ENCODE results near the gene GASK1A. TPM values are rescaled to one million over a fixed set of nuclear protein-coding genes. Genes with fewer than 3 reads are reported as not detected.

The GASK1A gene
- total RNA-seq, 1 donor from 2014 or later, result 0.72 TPM

DNA sequence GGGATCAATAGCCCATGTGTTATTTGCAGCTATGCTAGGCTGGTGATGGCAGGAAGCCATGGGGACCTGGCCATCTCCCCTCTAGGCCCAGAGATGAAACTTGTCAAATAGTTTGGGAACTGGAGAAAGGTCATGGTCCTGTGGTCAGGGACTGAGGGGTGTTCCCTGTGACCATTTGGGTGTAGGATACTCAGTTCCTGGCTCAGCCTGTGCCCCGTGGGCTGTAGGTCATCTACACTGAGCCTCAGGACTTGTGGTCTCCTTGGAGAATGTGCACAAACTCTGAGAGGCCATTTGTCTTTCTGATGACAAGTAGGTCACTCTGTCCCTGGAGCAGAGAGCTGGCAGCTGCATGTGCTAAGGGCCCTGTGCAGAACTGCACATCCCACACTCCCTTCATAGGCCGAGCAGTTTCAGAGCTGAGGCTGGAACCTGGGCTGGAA is 17.5 kb downstream of the GASK1A start:
- TF ChIP-seq, protein P1, sequence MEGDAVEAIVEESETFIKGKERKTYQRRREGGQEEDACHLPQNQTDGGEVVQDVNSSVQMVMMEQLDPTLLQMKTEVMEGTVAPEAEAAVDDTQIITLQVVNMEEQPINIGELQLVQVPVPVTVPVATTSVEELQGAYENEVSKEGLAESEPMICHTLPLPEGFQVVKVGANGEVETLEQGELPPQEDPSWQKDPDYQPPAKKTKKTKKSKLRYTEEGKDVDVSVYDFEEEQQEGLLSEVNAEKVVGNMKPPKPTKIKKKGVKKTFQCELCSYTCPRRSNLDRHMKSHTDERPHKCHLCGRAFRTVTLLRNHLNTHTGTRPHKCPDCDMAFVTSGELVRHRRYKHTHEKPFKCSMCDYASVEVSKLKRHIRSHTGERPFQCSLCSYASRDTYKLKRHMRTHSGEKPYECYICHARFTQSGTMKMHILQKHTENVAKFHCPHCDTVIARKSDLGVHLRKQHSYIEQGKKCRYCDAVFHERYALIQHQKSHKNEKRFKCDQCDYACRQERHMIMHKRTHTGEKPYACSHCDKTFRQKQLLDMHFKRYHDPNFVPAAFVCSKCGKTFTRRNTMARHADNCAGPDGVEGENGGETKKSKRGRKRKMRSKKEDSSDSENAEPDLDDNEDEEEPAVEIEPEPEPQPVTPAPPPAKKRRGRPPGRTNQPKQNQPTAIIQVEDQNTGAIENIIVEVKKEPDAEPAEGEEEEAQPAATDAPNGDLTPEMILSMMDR (IDR thresholded peaks at IDR 0.05; ENCODE audit: unreplicated experiment), result no peak
- Mint-ChIP-seq H3K9me3 (ENCODE audit: unreplicated experiment) (no peaks in the 10 kb centered on the region), H3K4me3 (ENCODE audit: unreplicated experiment) (no peak overlapping the region), H3K27me3 (ENCODE audit: unreplicated experiment) (no peaks in the 10 kb centered on the region), H3K27ac (ENCODE audit: unreplicated experiment) (no peak overlapping the region), H3K4me1 (ENCODE audit: unreplicated experiment) (no peaks in the 10 kb centered on the region), H3K36me3 (ENCODE audit: low read depth, unreplicated experiment) (no peaks in the 10 kb centered on the region)
- no peak for DNase-seq (ENCODE audit: low spot score)

DNA sequence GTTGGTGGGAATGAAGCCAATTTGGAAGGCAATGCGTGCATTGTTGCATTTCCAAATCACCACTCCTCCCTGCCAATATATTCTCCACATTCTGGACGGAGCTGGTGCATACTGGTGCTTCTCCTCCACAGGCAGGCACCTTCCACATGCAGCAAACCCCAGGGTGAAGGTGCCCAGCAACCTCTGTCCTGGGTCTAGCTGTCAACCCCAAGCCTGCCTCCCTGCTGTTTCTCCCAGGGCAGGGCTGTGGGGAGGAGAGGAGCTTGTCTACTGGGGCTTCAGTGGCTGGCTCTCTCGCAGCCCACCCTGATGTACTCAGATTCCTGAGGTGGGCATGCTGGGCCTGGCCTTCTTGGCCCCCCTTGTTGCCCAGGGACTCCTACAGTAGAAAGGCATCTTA is 20.1 kb downstream of the GASK1A start:
- H3K4me1 Mint-ChIP-seq (ENCODE audit: unreplicated experiment), result no peaks in the 10 kb centered on the region
- TF ChIP-seq, protein P1 (IDR thresholded peaks at IDR 0.05; ENCODE audit: unreplicated experiment), result no peak
- H3K27me3 Mint-ChIP-seq (ENCODE audit: unreplicated experiment), result no peaks in the 10 kb centered on the region
- no peak overlapping the region for H3K4me3 Mint-ChIP-seq (ENCODE audit: unreplicated experiment)
- no peak for DNase-seq (ENCODE audit: low spot score)
- no peak overlapping the region for H3K27ac Mint-ChIP-seq (ENCODE audit: unreplicated experiment)
- no peaks in the 10 kb centered on the region for H3K9me3 Mint-ChIP-seq (ENCODE audit: unreplicated experiment)
- no peaks in the 10 kb centered on the region for H3K36me3 Mint-ChIP-seq (ENCODE audit: low read depth, unreplicated experiment)

DNA sequence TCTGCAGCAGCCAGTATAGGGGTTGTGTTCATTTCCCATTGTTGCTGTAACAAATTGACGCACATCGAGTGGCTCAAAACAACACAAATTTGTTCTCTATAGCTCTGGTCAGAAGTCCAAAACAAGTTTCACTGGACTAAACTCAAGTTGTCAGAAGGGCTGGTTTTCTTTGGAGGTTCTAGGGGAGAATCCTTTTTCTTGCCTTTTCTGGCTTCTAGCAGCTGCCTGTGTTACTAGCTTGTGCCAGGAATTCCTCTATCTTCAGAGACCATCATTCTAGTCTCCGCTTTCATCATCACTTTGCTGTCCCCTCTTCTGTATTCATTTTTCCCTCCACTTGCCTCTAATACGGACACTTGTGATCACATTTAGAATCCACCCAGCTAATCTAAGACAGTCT is 20.5 kb downstream of the GASK1A start:
- no peaks in the 10 kb centered on the region for H3K9me3 Mint-ChIP-seq (ENCODE audit: unreplicated experiment)
- no peaks in the 10 kb centered on the region for H3K36me3 Mint-ChIP-seq (ENCODE audit: low read depth, unreplicated experiment)
- no peak overlapping the region for H3K27ac Mint-ChIP-seq (ENCODE audit: unreplicated experiment)
- H3K4me3 Mint-ChIP-seq (ENCODE audit: unreplicated experiment), result no peak overlapping the region
- no peaks in the 10 kb centered on the region for H3K4me1 Mint-ChIP-seq (ENCODE audit: unreplicated experiment)
- TF ChIP-seq, protein P1 (IDR thresholded peaks at IDR 0.05; ENCODE audit: unreplicated experiment), result no peak
- no peaks in the 10 kb centered on the region for H3K27me3 Mint-ChIP-seq (ENCODE audit: unreplicated experiment)
- no peak for DNase-seq (ENCODE audit: low spot score)

DNA sequence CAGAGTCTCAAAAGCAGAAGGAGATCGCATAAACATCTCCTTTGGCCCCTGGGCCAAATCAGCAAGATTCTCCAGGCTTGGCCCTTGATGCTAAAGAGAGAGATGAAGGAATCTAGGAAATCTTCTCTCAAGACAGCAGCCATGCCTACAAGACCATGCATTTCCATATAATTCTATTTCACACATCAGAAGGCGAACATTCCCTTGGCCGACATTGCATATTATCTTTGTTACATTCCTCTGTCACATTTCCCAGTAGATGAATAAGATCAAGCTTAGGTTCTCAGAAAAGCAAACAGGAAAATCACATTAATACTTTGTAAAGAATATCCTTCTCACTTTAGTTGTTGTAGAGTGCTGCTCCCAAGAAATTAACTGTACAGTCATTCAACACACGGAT is 21.3 kb downstream of the GASK1A start:
- Mint-ChIP-seq H3K27ac (ENCODE audit: unreplicated experiment) (no peak overlapping the region), H3K9me3 (ENCODE audit: unreplicated experiment) (no peaks in the 10 kb centered on the region), H3K4me3 (ENCODE audit: unreplicated experiment) (no peak overlapping the region), H3K27me3 (ENCODE audit: unreplicated experiment) (no peaks in the 10 kb centered on the region), H3K36me3 (ENCODE audit: low read depth, unreplicated experiment) (no peaks in the 10 kb centered on the region), H3K4me1 (ENCODE audit: unreplicated experiment) (no peaks in the 10 kb centered on the region)
- no peak for DNase-seq (ENCODE audit: low spot score)
- TF ChIP-seq, protein P1 (IDR thresholded peaks at IDR 0.05; ENCODE audit: unreplicated experiment), result no peak

DNA sequence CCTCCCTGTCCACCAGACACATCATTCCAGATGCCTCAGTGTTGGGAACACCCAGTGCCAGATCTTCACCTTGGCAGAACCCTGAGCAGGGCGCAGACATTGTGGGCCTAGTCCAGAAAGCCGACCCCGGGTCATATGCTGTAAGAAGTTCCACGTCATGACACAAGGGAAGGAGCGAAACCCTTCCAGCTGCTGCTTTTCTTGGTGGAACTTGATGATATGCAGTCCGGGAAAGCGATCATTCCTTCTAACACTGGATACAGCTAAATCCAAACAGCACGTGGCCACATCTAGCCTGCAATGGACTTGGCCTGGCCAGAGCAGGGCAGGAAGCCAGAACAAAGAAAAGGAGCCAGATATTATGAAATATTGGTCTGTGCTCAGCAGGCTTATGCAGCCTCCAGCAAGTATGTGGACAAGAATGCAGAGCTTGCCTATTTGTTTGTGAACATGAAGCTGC is 22.0 kb downstream of the GASK1A start:
- Mint-ChIP-seq H3K9me3 (ENCODE audit: unreplicated experiment) (no peaks in the 10 kb centered on the region), H3K4me3 (ENCODE audit: unreplicated experiment) (no peak overlapping the region), H3K27ac (ENCODE audit: unreplicated experiment) (no peak overlapping the region), H3K36me3 (ENCODE audit: low read depth, unreplicated experiment) (no peaks in the 10 kb centered on the region), H3K27me3 (ENCODE audit: unreplicated experiment) (no peaks in the 10 kb centered on the region), H3K4me1 (ENCODE audit: unreplicated experiment) (peaks cover 2% of the 10 kb centered on the region)
- no peak for DNase-seq (ENCODE audit: low spot score)
- TF ChIP-seq, protein P1 (IDR thresholded peaks at IDR 0.05; ENCODE audit: unreplicated experiment), result no peak
